SK-N-SH (cell line): ENCODE measurements around the gene RNF217. TPM values are rescaled to one million over a fixed set of nuclear protein-coding genes. Genes with fewer than 3 reads are reported as not detected.

Source experiments
- CTCF ChIA-PET: fragments of 300-600, 350-600 bp; formaldehyde crosslinking; extraction: SDS; loops from one replicate; lab custom pipeline; 2021; lab: Yijun Ruan, JAX
- POLR2A ChIA-PET: fragments of 350-600 bp; sonication (Branson Sonifier 250); formaldehyde crosslinking; extraction: SDS; loops from one replicate; lab custom pipeline; 2020; ENCODE audit warnings: antibody characterized with exemption, inconsistent platforms; lab: Yijun Ruan, JAX
- DNase-seq: peaks from one replicate; pipeline ENCODE4 v3.0.0; 2012
- H2AFZ ChIP-seq: fragments of 200-600 bp; sonication (generic); 2 replicates; pipeline ENCODE4 v1.8.1; 2016; ENCODE audit warnings: antibody characterized with exemption, mild to moderate bottlenecking, low read depth
- H3F3A ChIP-seq: fragments of 200-600 bp; sonication (generic); replicated peaks from 2 replicates; pipeline ENCODE3; 2016; ENCODE audit warnings: antibody characterized with exemption, mild to moderate bottlenecking; ENCODE audit not compliant: insufficient read depth
- H3K27ac ChIP-seq, 2 experiments: fragments of 200-500 bp in 1 of 2; fragments of 200-600 bp in 1 of 2; sonication (Bioruptor generic) in 1 of 2; sonication (generic), shearing (Covaris generic) in 1 of 2; 2 replicates each; pipeline versions ENCODE4 v1.5.1 to v1.6.1; 2014 to 2016; ENCODE audit warnings: low read depth in 2 of 2, inconsistent platforms in 1 of 2, low read length in 1 of 2, mild to moderate bottlenecking in 1 of 2, mixed read lengths in 1 of 2
- H3K27me3 ChIP-seq: fragments of 200-600 bp; sonication (generic), shearing (Covaris generic); 2 replicates; pipeline ENCODE4 v1.6.1; 2016; ENCODE audit warnings: mixed run types; ENCODE audit not compliant: insufficient read depth
- H3K36me3 ChIP-seq, 2 experiments: fragments of 200-500 bp in 1 of 2; fragments of 200-600 bp in 1 of 2; sonication (Bioruptor generic) in 1 of 2; sonication (generic) in 1 of 2; replicated peaks in 1 of 2; 2 replicates each; pipeline versions ENCODE3 to v1.5.1; 2014 to 2016; ENCODE audit warnings: low read length in 1 of 2, mild to moderate bottlenecking in 1 of 2; ENCODE audit not compliant: insufficient read depth in 2 of 2, control insufficient read depth in 1 of 2
- H3K4me1 ChIP-seq, 2 experiments: fragments of 200-500 bp in 1 of 2; fragments of 200-600 bp in 1 of 2; sonication (Bioruptor generic) in 1 of 2; sonication (generic), shearing (Covaris generic) in 1 of 2; 2 replicates each; pipeline versions ENCODE4 v1.5.1 to v1.6.1; 2014 to 2016; ENCODE audit warnings: low read depth in 1 of 2, low read length in 1 of 2, mixed run types in 1 of 2; ENCODE audit not compliant: insufficient read depth in 2 of 2, control insufficient read depth in 1 of 2
- H3K4me2 ChIP-seq: fragments of 200-600 bp; sonication (generic), shearing (Covaris generic); 2 replicates; pipeline ENCODE4 v1.6.1; 2017; ENCODE audit warnings: mixed run types
- H3K4me3 ChIP-seq, 2 experiments: fragments of 200-500 bp in 1 of 2; fragments of 200-600 bp in 1 of 2; sonication (Bioruptor generic) in 1 of 2; sonication (generic), shearing (Covaris generic) in 1 of 2; 2 replicates each; pipeline versions ENCODE4 v1.5.1 to v1.8.1; 2014 to 2016; ENCODE audit warnings: low read depth in 2 of 2, inconsistent platforms in 1 of 2, low read length in 1 of 2, mild to moderate bottlenecking in 1 of 2, mixed read lengths in 1 of 2, moderate library complexity in 1 of 2
- H3K79me2 ChIP-seq: fragments of 200-600 bp; sonication (generic); 2 replicates; pipeline ENCODE4 v1.8.1; 2017; ENCODE audit warnings: mild to moderate bottlenecking; ENCODE audit not compliant: insufficient read depth
- H3K9ac ChIP-seq: fragments of 200-600 bp; sonication (generic); 2 replicates; pipeline ENCODE4 v1.6.1; 2017; ENCODE audit warnings: mixed run types
- H3K9me2 ChIP-seq: fragments of 200-600 bp; sonication (generic); 2 replicates; pipeline ENCODE4 v1.6.1; 2017; ENCODE audit warnings: mixed run types
- H3K9me3 ChIP-seq: fragments of 200-600 bp; sonication (generic); 2 replicates; pipeline ENCODE4 v1.6.1; 2017; ENCODE audit warnings: mixed run types, mild to moderate bottlenecking, moderate library complexity
- H4K20me1 ChIP-seq: fragments of 200-600 bp; sonication (generic); 2 replicates; pipeline ENCODE4 v1.6.1; 2017; ENCODE audit warnings: mild to moderate bottlenecking, mixed run types; ENCODE audit not compliant: insufficient read depth
- CHD2 ChIP-seq: fragments of 150-350 bp; IDR thresholded peaks from 2 replicates; pipeline ENCODE4 v1.6.1; 2018; ENCODE audit warnings: low read length; ENCODE audit not compliant: partially characterized antibody
- ELF1 ChIP-seq: IDR thresholded peaks from 2 replicates; pipeline ENCODE4 v1.4.0; 2012
- FOXJ3 ChIP-seq: sonication (generic); formaldehyde crosslinking; IDR thresholded peaks from 2 replicates; pipeline ENCODE4 v1.5.1; 2020; ENCODE audit warnings: mild to moderate bottlenecking, missing genetic modification reagents
- FOXM1 ChIP-seq: IDR thresholded peaks from 2 replicates; pipeline ENCODE4 v1.4.0; 2012; ENCODE audit warnings: low read depth, mild to moderate bottlenecking
- JUND ChIP-seq: IDR thresholded peaks from 2 replicates; pipeline ENCODE4 v1.4.0; 2012
- MEF2A ChIP-seq: IDR thresholded peaks from 2 replicates; pipeline ENCODE4 v1.4.0; 2012; ENCODE audit warnings: low read depth, borderline replicate concordance
- MXI1 ChIP-seq: IDR thresholded peaks from 2 replicates; pipeline ENCODE4 v1.6.1; 2012; ENCODE audit warnings: mild to moderate bottlenecking, low read depth, low read length, improper control_type of control experiment
- NRF1 ChIP-seq: IDR thresholded peaks from 2 replicates; pipeline ENCODE4 v1.6.1; 2012; ENCODE audit warnings: low read depth, mild to moderate bottlenecking, low read length
- POLR2AphosphoS5 ChIP-seq: IDR thresholded peaks from 2 replicates; pipeline ENCODE4 v1.6.1; 2012; ENCODE audit warnings: low read depth, low read length
- RAD21 ChIP-seq: IDR thresholded peaks from 2 replicates; pipeline ENCODE4 v1.6.1; 2012; ENCODE audit warnings: mild to moderate bottlenecking, low read length
- RCOR1 ChIP-seq: fragments of 150-350 bp; IDR thresholded peaks from 2 replicates; pipeline ENCODE4 v1.6.1; 2017; ENCODE audit warnings: antibody characterized with exemption, low read length
- RFX5 ChIP-seq: IDR thresholded peaks from 2 replicates; pipeline ENCODE4 v1.6.1; 2012; ENCODE audit warnings: mild to moderate bottlenecking, improper control_type of control experiment, low read length
- RXRA ChIP-seq: IDR thresholded peaks from 2 replicates; pipeline ENCODE4 v1.4.0; 2012; ENCODE audit warnings: low read depth, mild to moderate bottlenecking, borderline replicate concordance
- WGBS: methylation state at CpG from one replicate; pipeline ENCODE4 v1.1.6; 2017; ENCODE audit warnings: low lambda C conversion rate; 5-methylcytosine and 5-hydroxymethylcytosine counted together
- polyA plus RNA-seq, 3 experiments: library from polyadenylated mRNA; depleted of rRNA; stranded (reverse); fragments of >200 nt; gene quantifications; 2 replicates each; pipeline ENCODE4 v1.2.3, GENCODE V29; 2012
- TF ChIP-seq, protein P1 (sequence below): IDR thresholded peaks from 2 replicates; pipeline ENCODE4; 2012
- TF ChIP-seq, protein P2 (sequence below): fragments of 150-350 bp; IDR thresholded peaks from 2 replicates; pipeline ENCODE4 v1.6.1; 2016; ENCODE audit warnings: mild to moderate bottlenecking, low read depth, low read length
- TF ChIP-seq, protein P3 (sequence below): IDR thresholded peaks from 2 replicates; pipeline ENCODE4 v1.4.0; 2012; ENCODE audit warnings: low read depth
- TF ChIP-seq, protein P4 (sequence below): fragments of 200-600 bp; sonication (generic); IDR thresholded peaks from 2 replicates; pipeline ENCODE4 v1.6.1; 2017; ENCODE audit warnings: antibody characterized with exemption, mild to moderate bottlenecking, moderate library complexity
- TF ChIP-seq, protein P5 (sequence below): IDR thresholded peaks from 2 replicates; pipeline ENCODE4 v1.4.0; 2012; ENCODE audit warnings: low read depth, borderline replicate concordance
- TF ChIP-seq, protein P6 (sequence below): fragments of 150-350 bp; IDR thresholded peaks from 2 replicates; pipeline ENCODE4 v1.6.1; 2017; ENCODE audit warnings: antibody characterized with exemption, low read length, low read depth, borderline replicate concordance

The RNF217 gene
- polyA plus RNA-seq, 1 of the 3 experiments (the other 2 are of a cell fraction), result 0.28 TPM

DNA sequence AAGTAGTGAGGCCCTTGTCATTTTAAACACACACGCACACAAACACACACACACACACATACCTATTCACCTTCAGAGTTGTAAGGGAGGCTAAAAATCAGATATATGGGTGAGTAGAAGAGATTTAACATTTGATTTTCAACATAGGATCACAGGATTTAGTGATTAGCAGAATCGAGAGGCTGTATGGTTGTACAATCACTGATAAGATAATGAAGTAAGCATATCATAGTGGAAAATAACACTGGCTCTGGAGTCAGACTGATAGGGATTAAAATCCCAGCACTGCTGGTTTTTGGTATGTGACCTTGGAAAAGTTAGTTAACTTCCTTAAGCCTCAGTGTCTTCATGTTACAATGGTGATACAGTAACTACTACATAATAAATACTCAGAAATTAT lies 40.8 kb downstream of the RNF217 start:
- H3K4me2 ChIP-seq, result no peak overlapping the region
- H3K27ac ChIP-seq, result no peak overlapping the region
- no peaks in the 10 kb centered on the region for H3F3A ChIP-seq
- H4K20me1 ChIP-seq, result no peaks in the 10 kb centered on the region
- POLR2A ChIA-PET, result no interaction called here
- WGBS, result 45% methylated on average over 2 of the region's 2 CpGs
- no peaks in the 10 kb centered on the region for H3K9me3 ChIP-seq
- no peaks in the 10 kb centered on the region for H3K27me3 ChIP-seq
- TF ChIP-seq, protein P1, sequence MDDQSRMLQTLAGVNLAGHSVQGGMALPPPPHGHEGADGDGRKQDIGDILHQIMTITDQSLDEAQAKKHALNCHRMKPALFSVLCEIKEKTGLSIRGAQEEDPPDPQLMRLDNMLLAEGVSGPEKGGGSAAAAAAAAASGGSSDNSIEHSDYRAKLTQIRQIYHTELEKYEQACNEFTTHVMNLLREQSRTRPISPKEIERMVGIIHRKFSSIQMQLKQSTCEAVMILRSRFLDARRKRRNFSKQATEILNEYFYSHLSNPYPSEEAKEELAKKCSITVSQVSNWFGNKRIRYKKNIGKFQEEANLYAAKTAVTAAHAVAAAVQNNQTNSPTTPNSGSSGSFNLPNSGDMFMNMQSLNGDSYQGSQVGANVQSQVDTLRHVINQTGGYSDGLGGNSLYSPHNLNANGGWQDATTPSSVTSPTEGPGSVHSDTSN, result no peak
- TF ChIP-seq FOXM1, result no peak
- TF ChIP-seq, protein P2, sequence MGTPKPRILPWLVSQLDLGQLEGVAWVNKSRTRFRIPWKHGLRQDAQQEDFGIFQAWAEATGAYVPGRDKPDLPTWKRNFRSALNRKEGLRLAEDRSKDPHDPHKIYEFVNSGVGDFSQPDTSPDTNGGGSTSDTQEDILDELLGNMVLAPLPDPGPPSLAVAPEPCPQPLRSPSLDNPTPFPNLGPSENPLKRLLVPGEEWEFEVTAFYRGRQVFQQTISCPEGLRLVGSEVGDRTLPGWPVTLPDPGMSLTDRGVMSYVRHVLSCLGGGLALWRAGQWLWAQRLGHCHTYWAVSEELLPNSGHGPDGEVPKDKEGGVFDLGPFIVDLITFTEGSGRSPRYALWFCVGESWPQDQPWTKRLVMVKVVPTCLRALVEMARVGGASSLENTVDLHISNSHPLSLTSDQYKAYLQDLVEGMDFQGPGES, result no peak
- TF ChIP-seq RAD21, result no peak
- no peak for TF ChIP-seq POLR2AphosphoS5
- TF ChIP-seq MXI1, result no peak
- TF ChIP-seq, protein P3, sequence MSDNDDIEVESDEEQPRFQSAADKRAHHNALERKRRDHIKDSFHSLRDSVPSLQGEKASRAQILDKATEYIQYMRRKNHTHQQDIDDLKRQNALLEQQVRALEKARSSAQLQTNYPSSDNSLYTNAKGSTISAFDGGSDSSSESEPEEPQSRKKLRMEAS, result no peak
- no peak for TF ChIP-seq ELF1
- TF ChIP-seq, protein P4, sequence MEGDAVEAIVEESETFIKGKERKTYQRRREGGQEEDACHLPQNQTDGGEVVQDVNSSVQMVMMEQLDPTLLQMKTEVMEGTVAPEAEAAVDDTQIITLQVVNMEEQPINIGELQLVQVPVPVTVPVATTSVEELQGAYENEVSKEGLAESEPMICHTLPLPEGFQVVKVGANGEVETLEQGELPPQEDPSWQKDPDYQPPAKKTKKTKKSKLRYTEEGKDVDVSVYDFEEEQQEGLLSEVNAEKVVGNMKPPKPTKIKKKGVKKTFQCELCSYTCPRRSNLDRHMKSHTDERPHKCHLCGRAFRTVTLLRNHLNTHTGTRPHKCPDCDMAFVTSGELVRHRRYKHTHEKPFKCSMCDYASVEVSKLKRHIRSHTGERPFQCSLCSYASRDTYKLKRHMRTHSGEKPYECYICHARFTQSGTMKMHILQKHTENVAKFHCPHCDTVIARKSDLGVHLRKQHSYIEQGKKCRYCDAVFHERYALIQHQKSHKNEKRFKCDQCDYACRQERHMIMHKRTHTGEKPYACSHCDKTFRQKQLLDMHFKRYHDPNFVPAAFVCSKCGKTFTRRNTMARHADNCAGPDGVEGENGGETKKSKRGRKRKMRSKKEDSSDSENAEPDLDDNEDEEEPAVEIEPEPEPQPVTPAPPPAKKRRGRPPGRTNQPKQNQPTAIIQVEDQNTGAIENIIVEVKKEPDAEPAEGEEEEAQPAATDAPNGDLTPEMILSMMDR, result no peak
- TF ChIP-seq, protein P5, sequence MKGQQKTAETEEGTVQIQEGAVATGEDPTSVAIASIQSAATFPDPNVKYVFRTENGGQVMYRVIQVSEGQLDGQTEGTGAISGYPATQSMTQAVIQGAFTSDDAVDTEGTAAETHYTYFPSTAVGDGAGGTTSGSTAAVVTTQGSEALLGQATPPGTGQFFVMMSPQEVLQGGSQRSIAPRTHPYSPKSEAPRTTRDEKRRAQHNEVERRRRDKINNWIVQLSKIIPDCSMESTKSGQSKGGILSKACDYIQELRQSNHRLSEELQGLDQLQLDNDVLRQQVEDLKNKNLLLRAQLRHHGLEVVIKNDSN, result no peak
- TF ChIP-seq, protein P6, sequence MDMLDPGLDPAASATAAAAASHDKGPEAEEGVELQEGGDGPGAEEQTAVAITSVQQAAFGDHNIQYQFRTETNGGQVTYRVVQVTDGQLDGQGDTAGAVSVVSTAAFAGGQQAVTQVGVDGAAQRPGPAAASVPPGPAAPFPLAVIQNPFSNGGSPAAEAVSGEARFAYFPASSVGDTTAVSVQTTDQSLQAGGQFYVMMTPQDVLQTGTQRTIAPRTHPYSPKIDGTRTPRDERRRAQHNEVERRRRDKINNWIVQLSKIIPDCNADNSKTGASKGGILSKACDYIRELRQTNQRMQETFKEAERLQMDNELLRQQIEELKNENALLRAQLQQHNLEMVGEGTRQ, result no peak
- TF ChIP-seq JUND, result no peak
- TF ChIP-seq RXRA, result no peak
- TF ChIP-seq FOXJ3 (CRISPR knock-in tag), result no peak
- TF ChIP-seq MEF2A, result no peak
- no peak for TF ChIP-seq RFX5
- TF ChIP-seq NRF1, result no peak
- no peak for TF ChIP-seq RCOR1
- TF ChIP-seq CHD2, result no peak
- no peaks in the 10 kb centered on the region for H3K9me2 ChIP-seq
- H2AFZ ChIP-seq, result no peak overlapping the region
- CTCF ChIA-PET, result no interaction called here
- H3K4me3 ChIP-seq, result no peak overlapping the region
- H3K36me3 ChIP-seq, result no peaks in the 10 kb centered on the region
- no peaks in the 10 kb centered on the region for H3K4me1 ChIP-seq
- H3K9ac ChIP-seq, result no peak overlapping the region
- H3K79me2 ChIP-seq, result no peaks in the 10 kb centered on the region
- no peak for DNase-seq
